Activated CD8-positive, alpha-beta memory T cell treated with anti-CD3 and anti-CD28 coated beads, Interleukin-2, amount 50 U/mL, for 24 hours (primary cell): Measurements from ENCODE around the gene MIER2.

Experiments
- DNase-seq: peaks from one replicate; pipeline ENCODE4 v3.0.0-alpha.2; 2020; ENCODE audit errors: extremely low read depth

MIER2 gene

GRCh38 chr19:377801-378581, 33.4 kb upstream of the MIER2 start:
- no peak for DNase-seq

GRCh38 chr19:376111-376470, 31.5 kb upstream of the MIER2 start:
- no peak for DNase-seq

- DNase-seq, result no peak
These were observed 31.0 kb upstream of the MIER2 start for GRCh38 chr19:375395-376110.

- DNase-seq, result no peak
These were observed 30.3 kb upstream of the MIER2 start for GRCh38 chr19:374886-375235.

GRCh38 chr19:374183-374885, 29.7 kb upstream of the MIER2 start:
- no peak for DNase-seq

GRCh38 chr19:373391-374182, 29.0 kb upstream of the MIER2 start:
- no peak for DNase-seq

- DNase-seq, result no peak
These were observed 27.8 kb upstream of the MIER2 start for GRCh38 chr19:372306-372890.

GRCh38 chr19:371501-372168, 27.0 kb upstream of the MIER2 start:
- no peak for DNase-seq

- DNase-seq, result no peak
These were observed 26.2 kb upstream of the MIER2 start for GRCh38 chr19:370641-371330.

GRCh38 chr19:369876-370275, 25.3 kb upstream of the MIER2 start:
- no peak for DNase-seq

GRCh38 chr19:369256-369655, 24.7 kb upstream of the MIER2 start:
- DNase-seq, result no peak

GRCh38 chr19:368630-369024, 24.0 kb upstream of the MIER2 start:
- no peak for DNase-seq

- no peak for DNase-seq
These were observed 23.5 kb upstream of the MIER2 start for GRCh38 chr19:367963-368629.

- no peak for DNase-seq
These were observed 23.0 kb upstream of the MIER2 start for GRCh38 chr19:367561-367960.

GRCh38 chr19:366951-367350, 22.4 kb upstream of the MIER2 start:
- DNase-seq, result no peak

GRCh38 chr19:366205-366783, 21.7 kb upstream of the MIER2 start:
- no peak for DNase-seq

GRCh38 chr19:364496-365287, 20.1 kb upstream of the MIER2 start:
- DNase-seq, result no peak

- DNase-seq, result no peak
These were observed 18.1 kb upstream of the MIER2 start for GRCh38 chr19:362683-363082.

GRCh38 chr19:362154-362553, 17.6 kb upstream of the MIER2 start:
- no peak for DNase-seq
